ENCODE measurements around the gene NDEL1.

Gene NDEL1

GRCh38 chr17:8465356-8465755 lies 29.7 kb downstream of the NDEL1 start:
- no peak overlapping the region for H3K9ac ChIP-seq (ENCODE audit: insufficient read length, low read depth)
- peaks cover 65% of the 10 kb centered on the region for H3K36me3 ChIP-seq (ENCODE audit: insufficient read depth, insufficient read length, low read length)
- no peak overlapping the region for H3K4me3 ChIP-seq (ENCODE audit: insufficient read length, low read depth)
- TF ChIP-seq ZNF274 (IDR thresholded peaks at IDR 0.05; ENCODE audit: low read depth, low read length) (no peak), YY1 (IDR thresholded peaks at IDR 0.05; ENCODE audit: insufficient read depth, insufficient read length) (no peak), SUZ12 (IDR thresholded peaks at IDR 0.05; ENCODE audit: extremely low read depth, insufficient read depth, insufficient read length) (no peak)
- DNase-seq (ENCODE audit: low read depth, low spot score), result no peak
- no peaks in the 10 kb centered on the region for H3K9me3 ChIP-seq (ENCODE audit: insufficient read depth, low read length)
- H3K27me3 ChIP-seq (ENCODE audit: insufficient read depth, insufficient read length), result no peaks in the 10 kb centered on the region
- no peaks in the 10 kb centered on the region for H3K4me1 ChIP-seq (ENCODE audit: insufficient read depth, insufficient read length)

- peaks cover 66% of the 10 kb centered on the region for H3K36me3 ChIP-seq (ENCODE audit: insufficient read depth, insufficient read length, low read length)
These were observed 30.1 kb downstream of the NDEL1 start for GRCh38 chr17:8465759-8466158.

GRCh38 chr17:8466456-8466855 lies 30.8 kb downstream of the NDEL1 start:
- no peaks in the 10 kb centered on the region for H3K4me1 ChIP-seq (ENCODE audit: insufficient read depth, insufficient read length)
- no peak for TF ChIP-seq SUZ12 (IDR thresholded peaks at IDR 0.05; ENCODE audit: extremely low read depth, insufficient read depth, insufficient read length)
- TF ChIP-seq ZNF274 (IDR thresholded peaks at IDR 0.05; ENCODE audit: low read depth, low read length), result no peak
- TF ChIP-seq YY1 (IDR thresholded peaks at IDR 0.05; ENCODE audit: insufficient read depth, insufficient read length), result no peak
- H3K9ac ChIP-seq (ENCODE audit: insufficient read length, low read depth), result no peak overlapping the region
- H3K4me3 ChIP-seq (ENCODE audit: insufficient read length, low read depth), result no peak overlapping the region
- no peaks in the 10 kb centered on the region for H3K27me3 ChIP-seq (ENCODE audit: insufficient read depth, insufficient read length)
- DNase-seq (ENCODE audit: low read depth, low spot score), result no peak
- H3K36me3 ChIP-seq (ENCODE audit: insufficient read depth, insufficient read length, low read length), result peaks cover 65% of the 10 kb centered on the region
- H3K9me3 ChIP-seq (ENCODE audit: insufficient read depth, low read length), result no peaks in the 10 kb centered on the region

More at GRCh38 chr17:8465759-8466158, 30.1 kb downstream of the NDEL1 start:
- TF ChIP-seq ZNF274 (IDR thresholded peaks at IDR 0.05; ENCODE audit: low read depth, low read length) (no peak), SUZ12 (IDR thresholded peaks at IDR 0.05; ENCODE audit: extremely low read depth, insufficient read depth, insufficient read length) (no peak), YY1 (IDR thresholded peaks at IDR 0.05; ENCODE audit: insufficient read depth, insufficient read length) (no peak)
- H3K9ac ChIP-seq (ENCODE audit: insufficient read length, low read depth), result no peak overlapping the region
- no peaks in the 10 kb centered on the region for H3K4me1 ChIP-seq (ENCODE audit: insufficient read depth, insufficient read length)
- no peaks in the 10 kb centered on the region for H3K9me3 ChIP-seq (ENCODE audit: insufficient read depth, low read length)
- no peak for DNase-seq (ENCODE audit: low read depth, low spot score)
- no peak overlapping the region for H3K4me3 ChIP-seq (ENCODE audit: insufficient read length, low read depth)
- no peaks in the 10 kb centered on the region for H3K27me3 ChIP-seq (ENCODE audit: insufficient read depth, insufficient read length)

- TF ChIP-seq YY1 (IDR thresholded peaks at IDR 0.05; ENCODE audit: insufficient read depth, insufficient read length) (no peak), ZNF274 (IDR thresholded peaks at IDR 0.05; ENCODE audit: low read depth, low read length) (no peak), SUZ12 (IDR thresholded peaks at IDR 0.05; ENCODE audit: extremely low read depth, insufficient read depth, insufficient read length) (no peak)
- no peak overlapping the region for H3K4me3 ChIP-seq (ENCODE audit: insufficient read length, low read depth)
- DNase-seq (ENCODE audit: low read depth, low spot score), result no peak
- H3K9me3 ChIP-seq (ENCODE audit: insufficient read depth, low read length), result no peaks in the 10 kb centered on the region
- H3K27me3 ChIP-seq (ENCODE audit: insufficient read depth, insufficient read length), result no peaks in the 10 kb centered on the region
- H3K9ac ChIP-seq (ENCODE audit: insufficient read length, low read depth), result no peak overlapping the region
- no peaks in the 10 kb centered on the region for H3K4me1 ChIP-seq (ENCODE audit: insufficient read depth, insufficient read length)
- peaks cover 64% of the 10 kb centered on the region for H3K36me3 ChIP-seq (ENCODE audit: insufficient read depth, insufficient read length, low read length)
These were observed 31.2 kb downstream of the NDEL1 start for GRCh38 chr17:8466873-8467272.

GRCh38 chr17:8467527-8467926 lies 31.8 kb downstream of the NDEL1 start:
- DNase-seq (ENCODE audit: low read depth, low spot score), result no peak
- Histone ChIP-seq H3K9ac (ENCODE audit: insufficient read length, low read depth) (no peak overlapping the region), H3K4me3 (ENCODE audit: insufficient read length, low read depth) (no peak overlapping the region), H3K9me3 (ENCODE audit: insufficient read depth, low read length) (no peaks in the 10 kb centered on the region), H3K27me3 (ENCODE audit: insufficient read depth, insufficient read length) (no peaks in the 10 kb centered on the region), H3K4me1 (ENCODE audit: insufficient read depth, insufficient read length) (no peaks in the 10 kb centered on the region), H3K36me3 (ENCODE audit: insufficient read depth, insufficient read length, low read length) (peaks cover 61% of the 10 kb centered on the region)
- TF ChIP-seq SUZ12 (IDR thresholded peaks at IDR 0.05; ENCODE audit: extremely low read depth, insufficient read depth, insufficient read length) (no peak), YY1 (IDR thresholded peaks at IDR 0.05; ENCODE audit: insufficient read depth, insufficient read length) (no peak), ZNF274 (IDR thresholded peaks at IDR 0.05; ENCODE audit: low read depth, low read length) (no peak)

GRCh38 chr17:8468127-8468526 lies 32.4 kb downstream of the NDEL1 start:
- TF ChIP-seq ZNF274 (IDR thresholded peaks at IDR 0.05; ENCODE audit: low read depth, low read length) (no peak), SUZ12 (IDR thresholded peaks at IDR 0.05; ENCODE audit: extremely low read depth, insufficient read depth, insufficient read length) (no peak), YY1 (IDR thresholded peaks at IDR 0.05; ENCODE audit: insufficient read depth, insufficient read length) (no peak)
- no peaks in the 10 kb centered on the region for H3K9me3 ChIP-seq (ENCODE audit: insufficient read depth, low read length)
- no peak overlapping the region for H3K9ac ChIP-seq (ENCODE audit: insufficient read length, low read depth)
- no peaks in the 10 kb centered on the region for H3K4me1 ChIP-seq (ENCODE audit: insufficient read depth, insufficient read length)
- H3K36me3 ChIP-seq (ENCODE audit: insufficient read depth, insufficient read length, low read length), result peaks cover 58% of the 10 kb centered on the region
- no peaks in the 10 kb centered on the region for H3K27me3 ChIP-seq (ENCODE audit: insufficient read depth, insufficient read length)
- no peak for DNase-seq (ENCODE audit: low read depth, low spot score)
- H3K4me3 ChIP-seq (ENCODE audit: insufficient read length, low read depth), result no peak overlapping the region

- no peak for TF ChIP-seq YY1 (IDR thresholded peaks at IDR 0.05; ENCODE audit: insufficient read depth, insufficient read length)
- TF ChIP-seq SUZ12 (IDR thresholded peaks at IDR 0.05; ENCODE audit: extremely low read depth, insufficient read depth, insufficient read length), result no peak
- TF ChIP-seq ZNF274 (IDR thresholded peaks at IDR 0.05; ENCODE audit: low read depth, low read length), result no peak
- Histone ChIP-seq H3K4me3 (ENCODE audit: insufficient read length, low read depth) (no peak overlapping the region), H3K36me3 (ENCODE audit: insufficient read depth, insufficient read length, low read length) (peaks cover 59% of the 10 kb centered on the region), H3K4me1 (ENCODE audit: insufficient read depth, insufficient read length) (no peaks in the 10 kb centered on the region), H3K9me3 (ENCODE audit: insufficient read depth, low read length) (no peaks in the 10 kb centered on the region), H3K27me3 (ENCODE audit: insufficient read depth, insufficient read length) (no peaks in the 10 kb centered on the region), H3K9ac (ENCODE audit: insufficient read length, low read depth) (no peak overlapping the region)
- no peak for DNase-seq (ENCODE audit: low read depth, low spot score)
These were observed 33.3 kb downstream of the NDEL1 start for GRCh38 chr17:8468980-8469379.

Measured in NT2/D1 (cell line).